ENCODE measurements around the gene RNF103. TPM values are rescaled to one million over a fixed set of nuclear protein-coding genes. Genes with fewer than 3 reads are reported as not detected.

Gene RNF103
- total RNA-seq, 1 donor from 2014 or later: 22.3 TPM

GRCh38 chr2:86610871-86611270 is 12.8 kb downstream of the RNF103 start:
- Mint-ChIP-seq H3K9me3 (ENCODE audit: low read depth) (no peaks in the 10 kb centered on the region), H3K27me3 (no peaks in the 10 kb centered on the region), H3K27ac (no peak overlapping the region), H3K4me1 (ENCODE audit: low read depth) (no peaks in the 10 kb centered on the region), H3K36me3 (ENCODE audit: insufficient read depth) (peaks cover 23% of the 10 kb centered on the region), H3K4me3 (ENCODE audit: low read depth) (no peak overlapping the region)
- no peak for DNase-seq (ENCODE audit: low spot score, unreplicated experiment)
- TF ChIP-seq CTCF (IDR thresholded peaks at IDR 0.05; ENCODE audit: unreplicated experiment): no peak

- no peak overlapping the region for H3K27ac Mint-ChIP-seq
- H3K36me3 Mint-ChIP-seq (ENCODE audit: insufficient read depth): peaks cover 37% of the 10 kb centered on the region
These were observed 14.7 kb downstream of the RNF103 start for GRCh38 chr2:86608832-86609410.

GRCh38 chr2:86603905-86604304 is 19.8 kb downstream of the RNF103 start:
- H3K27ac Mint-ChIP-seq: no peak overlapping the region

More at GRCh38 chr2:86608832-86609410, 14.7 kb downstream of the RNF103 start:
- Mint-ChIP-seq H3K9me3 (ENCODE audit: low read depth) (no peaks in the 10 kb centered on the region), H3K4me1 (ENCODE audit: low read depth) (no peaks in the 10 kb centered on the region), H3K4me3 (ENCODE audit: low read depth) (no peak overlapping the region), H3K27me3 (no peaks in the 10 kb centered on the region)
- DNase-seq (ENCODE audit: low spot score, unreplicated experiment): no peak
- TF ChIP-seq CTCF (IDR thresholded peaks at IDR 0.05; ENCODE audit: unreplicated experiment): no peak

GRCh38 chr2:86598966-86599365 is 24.7 kb downstream of the RNF103 start:
- no peaks in the 10 kb centered on the region for H3K4me1 Mint-ChIP-seq (ENCODE audit: low read depth)
- no peaks in the 10 kb centered on the region for H3K27me3 Mint-ChIP-seq
- no peak overlapping the region for H3K4me3 Mint-ChIP-seq (ENCODE audit: low read depth)
- no peaks in the 10 kb centered on the region for H3K9me3 Mint-ChIP-seq (ENCODE audit: low read depth)
- DNase-seq (ENCODE audit: low spot score, unreplicated experiment): no peak
- H3K36me3 Mint-ChIP-seq (ENCODE audit: insufficient read depth): peaks cover 13% of the 10 kb centered on the region
- no peak for TF ChIP-seq CTCF (IDR thresholded peaks at IDR 0.05; ENCODE audit: unreplicated experiment)
- no peak overlapping the region for H3K27ac Mint-ChIP-seq

More at GRCh38 chr2:86603905-86604304, 19.8 kb downstream of the RNF103 start:
- no peak overlapping the region for H3K4me3 Mint-ChIP-seq (ENCODE audit: low read depth)
- H3K36me3 Mint-ChIP-seq (ENCODE audit: insufficient read depth): peaks cover 35% of the 10 kb centered on the region
- H3K9me3 Mint-ChIP-seq (ENCODE audit: low read depth): no peaks in the 10 kb centered on the region
- TF ChIP-seq CTCF (IDR thresholded peaks at IDR 0.05; ENCODE audit: unreplicated experiment): no peak
- no peaks in the 10 kb centered on the region for H3K4me1 Mint-ChIP-seq (ENCODE audit: low read depth)
- no peak for DNase-seq (ENCODE audit: low spot score, unreplicated experiment)
- H3K27me3 Mint-ChIP-seq: no peaks in the 10 kb centered on the region

- Mint-ChIP-seq H3K36me3 (ENCODE audit: insufficient read depth) (no peaks in the 10 kb centered on the region), H3K27ac (no peak overlapping the region), H3K4me1 (ENCODE audit: low read depth) (no peaks in the 10 kb centered on the region), H3K4me3 (ENCODE audit: low read depth) (no peak overlapping the region), H3K9me3 (ENCODE audit: low read depth) (peaks cover 2% of the 10 kb centered on the region), H3K27me3 (no peaks in the 10 kb centered on the region)
- DNase-seq (ENCODE audit: low spot score, unreplicated experiment): no peak
- TF ChIP-seq CTCF (IDR thresholded peaks at IDR 0.05; ENCODE audit: unreplicated experiment): no peak
These were observed 27.5 kb downstream of the RNF103 start for GRCh38 chr2:86596118-86596517.
